ENCODE results near the gene MYPOP.

MYPOP gene

DNA sequence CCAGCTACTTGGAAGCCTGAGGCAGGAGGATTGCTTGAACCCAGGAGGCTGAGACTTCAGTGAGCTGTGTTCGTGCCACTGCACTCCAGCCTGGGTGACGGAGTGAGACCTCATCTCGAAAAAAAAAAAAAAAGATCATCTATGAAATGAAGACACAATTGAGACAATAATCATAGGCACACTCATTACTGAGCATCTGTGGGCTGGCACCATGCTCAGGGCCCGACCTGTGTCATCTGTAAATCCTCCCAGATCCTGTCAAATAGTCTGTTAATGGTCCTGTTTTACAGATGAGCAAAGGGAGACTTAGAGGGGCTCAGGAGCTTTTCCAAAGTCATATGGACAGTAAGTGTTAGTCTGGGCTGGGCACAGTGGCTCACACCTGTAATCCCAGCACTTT, 16.3 kb upstream of the MYPOP start:
- TF ChIP-seq, protein P1, sequence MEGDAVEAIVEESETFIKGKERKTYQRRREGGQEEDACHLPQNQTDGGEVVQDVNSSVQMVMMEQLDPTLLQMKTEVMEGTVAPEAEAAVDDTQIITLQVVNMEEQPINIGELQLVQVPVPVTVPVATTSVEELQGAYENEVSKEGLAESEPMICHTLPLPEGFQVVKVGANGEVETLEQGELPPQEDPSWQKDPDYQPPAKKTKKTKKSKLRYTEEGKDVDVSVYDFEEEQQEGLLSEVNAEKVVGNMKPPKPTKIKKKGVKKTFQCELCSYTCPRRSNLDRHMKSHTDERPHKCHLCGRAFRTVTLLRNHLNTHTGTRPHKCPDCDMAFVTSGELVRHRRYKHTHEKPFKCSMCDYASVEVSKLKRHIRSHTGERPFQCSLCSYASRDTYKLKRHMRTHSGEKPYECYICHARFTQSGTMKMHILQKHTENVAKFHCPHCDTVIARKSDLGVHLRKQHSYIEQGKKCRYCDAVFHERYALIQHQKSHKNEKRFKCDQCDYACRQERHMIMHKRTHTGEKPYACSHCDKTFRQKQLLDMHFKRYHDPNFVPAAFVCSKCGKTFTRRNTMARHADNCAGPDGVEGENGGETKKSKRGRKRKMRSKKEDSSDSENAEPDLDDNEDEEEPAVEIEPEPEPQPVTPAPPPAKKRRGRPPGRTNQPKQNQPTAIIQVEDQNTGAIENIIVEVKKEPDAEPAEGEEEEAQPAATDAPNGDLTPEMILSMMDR (IDR thresholded peaks at IDR 0.05): no peak

DNA sequence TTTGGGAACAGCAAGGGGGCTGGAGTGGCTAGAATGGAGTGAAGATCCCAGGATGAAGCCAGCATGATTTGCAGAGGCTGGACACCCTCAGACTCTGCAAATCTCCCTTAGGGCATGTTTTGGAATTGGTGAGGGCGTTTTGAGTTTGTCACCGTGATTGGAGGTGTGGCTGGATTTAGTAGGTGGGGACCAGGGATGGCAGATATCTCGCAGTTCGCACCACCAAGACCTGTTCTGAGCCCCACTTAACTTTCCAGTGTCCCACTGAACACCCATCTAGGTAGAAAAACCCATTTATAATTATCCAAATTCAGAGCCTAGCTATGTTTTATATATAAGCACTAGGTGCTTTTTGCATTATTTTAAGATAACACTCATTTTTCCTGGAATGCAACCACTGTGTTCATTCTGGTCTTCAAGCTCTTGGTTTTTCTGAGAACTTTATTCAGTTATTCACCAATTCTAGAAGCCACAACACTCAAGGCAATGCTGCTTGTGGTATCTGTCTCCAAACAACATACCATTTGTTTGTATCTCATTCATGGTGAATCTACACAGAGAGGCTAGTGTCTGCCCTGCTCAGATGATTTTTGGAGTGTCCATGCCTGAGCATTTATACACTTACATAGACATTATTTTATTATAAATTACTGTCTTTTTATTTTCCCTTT, 15.1 kb upstream of the MYPOP start:
- TF ChIP-seq, protein P1 (IDR thresholded peaks at IDR 0.05): no peak

DNA sequence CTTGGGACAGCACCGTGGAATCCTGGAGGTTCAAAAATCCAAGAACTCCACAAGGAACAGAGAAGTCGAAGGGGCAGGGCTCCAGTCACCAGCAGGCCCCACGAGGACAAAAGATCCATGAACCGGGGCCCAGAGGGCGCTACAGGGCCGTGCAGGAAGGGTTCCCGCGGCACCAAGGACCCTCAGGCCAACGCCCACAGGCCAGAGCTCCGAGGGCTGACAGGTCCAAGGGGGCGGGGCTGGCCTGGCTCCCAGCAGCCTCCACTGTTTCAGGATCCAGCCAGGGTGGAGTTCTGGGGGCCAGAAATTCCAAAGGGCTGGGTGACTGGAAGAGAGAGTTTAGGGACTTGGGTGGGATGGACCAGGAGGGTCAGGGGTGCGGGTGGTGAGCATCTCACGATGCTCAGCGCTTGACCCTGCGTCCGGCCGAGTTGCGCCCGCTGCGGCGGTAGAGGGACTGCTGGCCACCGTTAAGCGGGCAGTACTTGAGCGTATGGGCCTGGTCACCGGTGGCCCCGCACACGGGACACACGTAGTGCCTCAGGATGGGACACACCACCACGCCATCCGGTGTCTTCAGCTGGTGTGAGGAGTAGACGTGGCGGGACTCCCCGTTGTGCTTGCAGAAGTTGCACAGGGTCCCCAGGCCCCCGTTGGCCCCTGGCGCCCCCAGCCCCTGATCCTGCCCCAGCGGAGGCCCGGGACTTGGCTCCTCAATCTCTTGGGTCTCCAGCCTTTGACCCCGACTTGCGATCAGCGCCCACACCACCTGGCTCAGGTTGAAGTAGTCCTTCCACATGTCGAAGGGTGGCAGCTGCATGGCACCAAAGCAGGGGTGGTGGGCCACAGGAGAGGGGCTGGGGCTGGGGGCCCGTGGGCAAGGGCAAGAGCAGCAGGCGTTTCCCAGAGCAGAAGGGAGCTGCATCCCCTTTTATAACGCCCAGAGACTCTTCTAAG, 11.7 kb upstream of the MYPOP start, which contains the start of gene NANOS2:
NANOS2 (minus strand) TSS at position 905 of the 957 bp plus-strand sequence; CDS start at position 820, 85 bp downstream.
- TF ChIP-seq, protein P1 (IDR thresholded peaks at IDR 0.05): no peak

DNA sequence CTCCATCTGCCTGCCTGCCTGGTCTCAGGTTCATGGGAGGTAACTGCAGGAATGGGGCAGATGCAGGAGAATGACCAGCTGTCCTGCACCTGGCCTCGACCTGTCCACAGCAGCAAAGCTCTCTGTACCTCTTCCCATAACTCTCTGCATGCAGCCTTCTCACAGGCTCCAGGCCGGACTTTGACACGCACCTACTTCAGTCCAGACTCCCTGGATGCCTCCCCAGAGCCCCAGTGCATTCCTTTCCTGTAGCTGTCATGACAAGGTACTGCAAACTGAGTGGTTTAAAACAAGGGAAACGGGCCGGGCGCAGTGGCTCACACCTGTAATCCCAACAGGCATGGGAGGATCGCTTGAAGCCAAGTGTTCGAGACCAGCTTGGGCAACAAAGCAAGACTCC, 8.9 kb upstream of the MYPOP start:
- TF ChIP-seq, protein P1 (IDR thresholded peaks at IDR 0.05): no peak

DNA sequence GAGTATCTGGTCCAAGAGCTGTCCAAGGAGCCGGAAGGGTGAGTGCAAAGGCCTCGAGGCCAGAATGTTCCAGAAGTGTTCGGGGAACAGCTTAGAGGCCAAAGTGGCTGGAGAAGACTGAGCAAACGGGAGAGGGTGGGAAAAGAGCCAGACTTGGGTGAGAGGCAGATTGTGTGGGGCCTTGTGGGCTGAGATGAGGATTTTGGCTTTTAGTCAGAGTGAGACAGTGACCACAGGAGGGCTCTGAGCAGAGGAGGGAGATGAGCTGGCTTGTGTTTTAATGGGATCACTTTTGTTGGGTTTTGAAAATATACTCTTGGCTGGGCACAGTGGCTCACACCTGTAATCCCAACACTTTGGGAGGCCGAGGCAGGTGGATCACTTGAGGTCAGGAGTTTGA, 6.5 kb upstream of the MYPOP start:
- TF ChIP-seq, protein P1 (IDR thresholded peaks at IDR 0.05): no peak

DNA sequence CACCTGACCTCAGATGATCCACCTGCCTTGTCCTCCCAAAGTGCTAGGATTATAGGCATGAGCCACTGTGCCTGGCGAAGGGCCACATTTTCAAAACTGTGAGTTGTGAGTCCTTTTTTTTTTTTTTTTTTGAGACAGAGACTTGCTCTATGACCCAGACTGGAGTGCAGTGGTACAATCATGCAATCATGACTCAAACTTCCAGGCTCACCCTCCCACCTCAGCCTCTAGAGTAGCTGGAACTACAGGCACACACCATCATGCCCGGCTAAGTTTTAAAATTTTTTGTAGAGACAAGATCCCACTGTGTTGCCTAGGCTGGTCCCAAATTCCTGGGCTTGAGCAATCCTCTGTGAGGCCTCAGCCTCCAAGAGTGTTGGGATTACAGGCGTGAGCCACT, 3.8 kb upstream of the MYPOP start:
- TF ChIP-seq, protein P1 (IDR thresholded peaks at IDR 0.05): no peak

DNA sequence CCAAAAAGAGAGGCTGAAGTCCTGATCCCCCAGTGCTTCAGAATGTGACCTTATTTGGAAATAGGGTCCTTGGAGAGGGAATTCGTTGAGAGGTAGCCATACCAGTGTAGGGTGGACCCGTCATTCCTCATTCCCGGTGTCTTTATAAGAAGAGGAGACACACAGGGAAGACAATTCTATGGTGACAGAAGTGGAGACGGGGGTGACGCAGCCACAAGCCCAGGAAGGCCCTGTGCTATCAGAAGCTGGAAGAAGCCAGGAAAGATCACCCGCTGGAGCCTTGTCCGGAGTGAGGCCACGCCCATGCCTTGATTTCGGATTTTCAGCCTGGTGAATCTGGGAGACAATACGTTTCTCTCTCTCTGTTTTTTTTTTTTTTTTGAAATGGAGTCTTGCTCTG, 2.6 kb upstream of the MYPOP start:
- TF ChIP-seq, protein P1 (IDR thresholded peaks at IDR 0.05): no peak
